Keratinocyte (primary cell): ENCODE measurements around the gene VSIG8.

ENCODE experiments used
- CTCF ChIP-seq, 3 experiments: IDR thresholded peaks in 1 of 3; conservative IDR thresholded peaks in 1 of 3; optimal IDR thresholded peaks in 1 of 3; 2 replicates in 2 of 3; 3 replicates in 1 of 3; pipeline versions ENCODE3 to v1.5.1; 2011; ENCODE audit warnings: low read length in 3 of 3, mild to moderate bottlenecking in 3 of 3, moderate library complexity in 2 of 3, control low read depth in 1 of 3, inconsistent platforms in 1 of 3; ENCODE audit not compliant: insufficient read depth in 2 of 3; ENCODE audit errors: extremely low read depth in 1 of 3
- EZH2 ChIP-seq: IDR thresholded peaks from one replicate; pipeline ENCODE4 v1.6.1; 2012; ENCODE audit warnings: inconsistent platforms, mild to moderate bottlenecking, low read length, moderate library complexity

GRCh38 chr1:159815926-159816325, 46.5 kb downstream of the VSIG8 start:
- no peak for TF ChIP-seq CTCF (optimal IDR thresholded peaks at IDR 0.05 in 1 of 3, IDR thresholded peaks at IDR 0.05 in 1 of 3, conservative IDR thresholded peaks at IDR 0.05 in 1 of 3; ENCODE audit: extremely low read depth in 1 of 3, insufficient read depth in 2 of 3, low read length in 3 of 3)
- no peak for TF ChIP-seq EZH2
